Renal pelvis (tissue), 4 donors: ENCODE data around the gene SDC3. TPM values are rescaled to one million over a fixed set of nuclear protein-coding genes. Genes with fewer than 3 reads are reported as not detected.

Experiments used
- DNase-seq: peaks from one replicate; pipeline ENCODE4 v3.0.0-alpha.2; 2013
- polyA plus RNA-seq, 3 donors: library from polyadenylated mRNA; unstranded; fragments of 120-200 nt; gene quantifications; one replicate each; pipeline ENCODE4 v1.2.1, GENCODE V29; 2013; ENCODE audit not compliant: insufficient read length in 3 of 3

SDC3 gene
- polyA plus RNA-seq, 3 donors = 25.2 to 32.8 (median 31.3) TPM

GRCh38 chr1:30824736-30825429 is 83.7 kb downstream of the SDC3 start:
- no peak for DNase-seq

- peak; percentile 95 for DNase-seq
Observed at GRCh38 chr1:30823969-30824735, 84.4 kb downstream of the SDC3 start.

GRCh38 chr1:30823627-30823968 is 85.0 kb downstream of the SDC3 start:
- no peak for DNase-seq

GRCh38 chr1:30822966-30823581 is 85.5 kb downstream of the SDC3 start:
- DNase-seq = no peak

- no peak for DNase-seq
Observed at GRCh38 chr1:30822006-30822405, 86.6 kb downstream of the SDC3 start.

GRCh38 chr1:30820299-30820698 is 88.3 kb downstream of the SDC3 start:
- no peak for DNase-seq

Other genes with a start within 250 kb of the SDC3 start
- gene MATN1, start 185.2 kb downstream of the SDC3 start, polyA plus RNA-seq = under 1 TPM; 0.17 to 0.30 (median 0.23) TPM
- 10 to 100 TPM; 10.6 to 18.3 (median 12.9) TPM for gene LAPTM5, start 151.0 kb downstream of the SDC3 start, polyA plus RNA-seq
- 100 to 1,000 TPM; 114 to 131 (median 116) TPM for gene PUM1, start 157.0 kb upstream of the SDC3 start, polyA plus RNA-seq